HG03442 (cell line): ENCODE measurements around the gene TPCN1.

Experiments
- ATAC-seq: cut with Tn5 transposase; IDR thresholded peaks from one replicate; pipeline ENCODE4 v1.9.1; 2021; ENCODE audit warnings: mild to moderate bottlenecking, moderate library complexity; ENCODE audit not compliant: unreplicated experiment

The TPCN1 gene

GRCh38 chr12:113257564-113257963 is 36.3 kb downstream of the TPCN1 start:
- no peak for ATAC-seq

- ATAC-seq: no peak
Measured at GRCh38 chr12:113260127-113260526, 38.9 kb downstream of the TPCN1 start.

GRCh38 chr12:113260636-113261300 is 39.5 kb downstream of the TPCN1 start:
- no peak for ATAC-seq

GRCh38 chr12:113261847-113262470 is 40.7 kb downstream of the TPCN1 start:
- no peak for ATAC-seq

GRCh38 chr12:113262710-113263109 is 41.4 kb downstream of the TPCN1 start:
- no peak for ATAC-seq

GRCh38 chr12:113263431-113263963 is 42.2 kb downstream of the TPCN1 start:
- ATAC-seq: no peak

GRCh38 chr12:113266106-113266895 is 45.0 kb downstream of the TPCN1 start:
- no peak for ATAC-seq

GRCh38 chr12:113267621-113268020 is 46.4 kb downstream of the TPCN1 start:
- ATAC-seq: no peak

GRCh38 chr12:113268136-113268535 is 46.9 kb downstream of the TPCN1 start:
- no peak for ATAC-seq

GRCh38 chr12:113268621-113269020 is 47.4 kb downstream of the TPCN1 start:
- no peak for ATAC-seq

GRCh38 chr12:113269257-113269943 is 48.1 kb downstream of the TPCN1 start:
- no peak for ATAC-seq

GRCh38 chr12:113270709-113271009 is 49.4 kb downstream of the TPCN1 start:
- ATAC-seq: no peak

- no peak for ATAC-seq
Measured at GRCh38 chr12:113271466-113271852, 50.2 kb downstream of the TPCN1 start.

GRCh38 chr12:113271853-113272561 is 50.7 kb downstream of the TPCN1 start:
- ATAC-seq: no peak

GRCh38 chr12:113273053-113273725 is 51.9 kb downstream of the TPCN1 start:
- ATAC-seq: no peak

- ATAC-seq: no peak
Measured at GRCh38 chr12:113274848-113275247, 53.6 kb downstream of the TPCN1 start.

- no peak for ATAC-seq
Measured at GRCh38 chr12:113276306-113276705, 55.0 kb downstream of the TPCN1 start.

- no peak for ATAC-seq
Measured at GRCh38 chr12:113276946-113277500, 55.8 kb downstream of the TPCN1 start.

GRCh38 chr12:113277511-113277910 is 56.2 kb downstream of the TPCN1 start:
- no peak for ATAC-seq

GRCh38 chr12:113278141-113278540 is 56.9 kb downstream of the TPCN1 start:
- ATAC-seq: no peak
